NCI-H2227 (cell line): Measurements from ENCODE around the gene TMTC4.
"Not testable (repeated sequence)": the region's sequence is repeated elsewhere in the genome, so short reads cannot be mapped to it uniquely, and the experiment has no call there.

Source experiments
- DNase-seq: peaks from one replicate; lab custom pipeline; 2025; ENCODE audit not compliant: unreplicated experiment; lab: John Stamatoyannopoulos, UW

TMTC4 gene, protein sequence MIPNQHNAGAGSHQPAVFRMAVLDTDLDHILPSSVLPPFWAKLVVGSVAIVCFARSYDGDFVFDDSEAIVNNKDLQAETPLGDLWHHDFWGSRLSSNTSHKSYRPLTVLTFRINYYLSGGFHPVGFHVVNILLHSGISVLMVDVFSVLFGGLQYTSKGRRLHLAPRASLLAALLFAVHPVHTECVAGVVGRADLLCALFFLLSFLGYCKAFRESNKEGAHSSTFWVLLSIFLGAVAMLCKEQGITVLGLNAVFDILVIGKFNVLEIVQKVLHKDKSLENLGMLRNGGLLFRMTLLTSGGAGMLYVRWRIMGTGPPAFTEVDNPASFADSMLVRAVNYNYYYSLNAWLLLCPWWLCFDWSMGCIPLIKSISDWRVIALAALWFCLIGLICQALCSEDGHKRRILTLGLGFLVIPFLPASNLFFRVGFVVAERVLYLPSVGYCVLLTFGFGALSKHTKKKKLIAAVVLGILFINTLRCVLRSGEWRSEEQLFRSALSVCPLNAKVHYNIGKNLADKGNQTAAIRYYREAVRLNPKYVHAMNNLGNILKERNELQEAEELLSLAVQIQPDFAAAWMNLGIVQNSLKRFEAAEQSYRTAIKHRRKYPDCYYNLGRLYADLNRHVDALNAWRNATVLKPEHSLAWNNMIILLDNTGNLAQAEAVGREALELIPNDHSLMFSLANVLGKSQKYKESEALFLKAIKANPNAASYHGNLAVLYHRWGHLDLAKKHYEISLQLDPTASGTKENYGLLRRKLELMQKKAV

DNA sequence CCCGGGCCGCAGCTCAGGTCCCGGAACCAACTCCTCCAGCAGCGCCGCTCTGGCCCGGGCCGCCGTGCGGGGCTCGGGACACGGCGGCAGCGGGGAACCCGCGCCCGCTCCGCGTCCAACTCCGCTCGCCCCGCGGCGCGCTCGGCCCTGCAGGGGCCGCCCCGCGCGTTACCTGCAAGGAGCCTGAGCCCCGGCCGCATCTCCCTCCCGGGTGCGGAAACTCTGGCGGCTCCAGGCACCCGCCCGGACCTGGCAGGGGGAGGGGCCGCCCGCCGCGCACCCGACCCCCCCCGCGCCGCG is at the start of gene TMTC4:
TSS of gene TMTC4 (minus strand) at position 224 of the 300 bp plus-strand sequence. CDS start 4,433 bp downstream, outside the sequence.
- DNase-seq: no peak

DNA sequence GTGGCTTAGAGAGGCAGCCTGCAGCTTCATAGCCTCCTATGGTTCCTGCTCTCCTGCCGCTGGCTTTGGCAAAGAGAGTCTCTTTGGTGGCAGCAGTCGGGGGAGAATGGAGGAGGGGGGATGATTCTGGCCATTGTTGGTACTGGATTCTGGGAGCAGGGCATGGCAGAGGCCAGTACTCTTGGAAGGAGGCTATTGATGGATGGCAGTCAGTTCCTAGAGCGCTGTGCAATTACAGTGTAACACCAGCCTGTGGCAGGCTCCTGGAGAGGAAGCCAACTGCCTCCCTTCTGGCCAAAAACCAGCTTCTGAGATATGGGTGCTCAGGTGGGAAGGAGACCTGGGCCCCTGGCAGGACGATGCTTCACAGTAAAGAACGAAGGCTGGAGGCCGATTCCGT is 47.9 kb upstream of the TMTC4 start:
- no peak for DNase-seq

DNA sequence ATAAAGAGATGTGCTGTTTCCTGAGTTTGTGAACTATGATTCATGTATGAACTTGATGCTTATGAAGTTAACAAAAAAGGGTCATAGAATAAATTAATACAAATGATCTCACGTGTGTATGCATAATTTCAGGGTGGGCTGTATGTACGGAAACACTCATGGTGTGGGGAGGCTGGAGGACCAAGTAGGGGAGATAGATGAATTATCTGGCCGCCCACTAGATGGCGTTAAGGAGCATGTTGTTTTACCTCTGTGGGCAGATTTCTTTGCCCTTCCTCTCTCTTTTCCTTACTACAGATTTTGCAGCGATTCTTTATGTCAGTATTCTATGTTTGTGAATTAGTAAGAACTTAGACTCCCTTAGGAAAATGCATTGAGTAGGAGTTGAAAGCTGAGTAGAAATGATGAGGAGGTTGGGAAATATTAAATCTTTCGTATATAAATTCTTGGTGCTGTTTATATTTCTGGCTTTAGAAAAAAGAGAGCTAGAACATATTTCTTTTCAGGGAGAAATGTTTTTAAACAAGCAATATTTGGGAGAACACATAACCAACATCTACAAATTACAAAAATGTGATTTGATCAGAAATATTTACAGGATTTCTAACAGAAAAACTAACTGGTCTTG is 47.4 kb upstream of the TMTC4 start:
- DNase-seq: peak; percentile 38

DNA sequence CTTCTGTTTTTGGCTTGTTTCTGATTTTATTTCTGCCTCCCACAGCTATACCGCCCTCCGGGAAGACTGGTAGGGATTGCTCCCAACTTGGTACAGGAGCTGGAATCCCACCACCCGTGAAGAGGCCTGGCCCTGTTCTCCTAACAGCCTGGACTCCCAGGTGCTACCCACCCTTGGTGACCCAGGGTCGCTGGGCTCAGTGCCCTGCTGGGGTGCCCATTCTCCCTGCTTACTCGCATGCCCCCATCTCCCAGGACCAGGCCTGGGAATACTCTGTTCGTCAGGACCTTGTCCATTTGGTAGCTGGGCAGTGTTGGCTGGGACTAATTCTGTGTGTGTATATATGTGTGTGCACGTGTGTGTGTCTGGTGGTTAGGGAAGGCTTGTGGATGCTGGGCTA is 41.0 kb upstream of the TMTC4 start:
- no peak for DNase-seq

DNA sequence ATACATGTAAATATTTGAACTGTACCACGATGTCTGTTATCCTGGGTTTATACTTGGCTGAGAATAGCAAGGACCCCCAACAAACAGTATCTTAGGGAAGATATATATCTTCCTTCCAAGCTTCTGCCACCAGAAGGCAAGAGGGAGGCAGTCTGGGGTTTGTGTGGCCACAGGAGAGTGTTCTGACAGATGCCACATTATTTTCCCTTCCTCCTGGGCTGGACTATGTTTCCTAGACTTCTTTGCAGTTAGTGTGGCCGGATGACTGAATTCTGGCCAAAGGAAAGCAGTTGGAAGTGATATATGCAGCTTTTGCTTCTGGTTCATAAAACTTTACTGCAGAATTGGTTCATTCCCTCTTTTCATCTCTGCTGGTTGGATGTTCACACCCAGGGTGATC is 39.9 kb upstream of the TMTC4 start:
- DNase-seq: no peak

DNA sequence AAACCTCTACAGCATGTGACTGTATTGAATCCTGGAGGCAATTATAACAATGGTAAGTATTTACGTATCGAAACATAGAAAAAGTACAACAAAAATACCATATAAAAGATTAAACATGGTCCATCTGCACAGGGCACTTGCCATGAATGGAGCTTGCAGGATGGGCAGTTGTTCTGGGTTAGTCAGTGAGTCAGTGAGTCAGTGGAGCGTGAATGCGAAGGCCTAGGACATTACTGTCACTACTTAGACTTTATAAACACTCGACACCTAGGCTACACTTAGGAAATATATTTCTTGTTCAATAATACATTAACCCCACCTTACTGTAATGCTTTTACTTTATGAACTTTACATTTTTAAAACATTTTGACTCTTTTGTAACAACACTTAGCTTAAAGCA is 35.6 kb upstream of the TMTC4 start:
- DNase-seq: no peak

DNA sequence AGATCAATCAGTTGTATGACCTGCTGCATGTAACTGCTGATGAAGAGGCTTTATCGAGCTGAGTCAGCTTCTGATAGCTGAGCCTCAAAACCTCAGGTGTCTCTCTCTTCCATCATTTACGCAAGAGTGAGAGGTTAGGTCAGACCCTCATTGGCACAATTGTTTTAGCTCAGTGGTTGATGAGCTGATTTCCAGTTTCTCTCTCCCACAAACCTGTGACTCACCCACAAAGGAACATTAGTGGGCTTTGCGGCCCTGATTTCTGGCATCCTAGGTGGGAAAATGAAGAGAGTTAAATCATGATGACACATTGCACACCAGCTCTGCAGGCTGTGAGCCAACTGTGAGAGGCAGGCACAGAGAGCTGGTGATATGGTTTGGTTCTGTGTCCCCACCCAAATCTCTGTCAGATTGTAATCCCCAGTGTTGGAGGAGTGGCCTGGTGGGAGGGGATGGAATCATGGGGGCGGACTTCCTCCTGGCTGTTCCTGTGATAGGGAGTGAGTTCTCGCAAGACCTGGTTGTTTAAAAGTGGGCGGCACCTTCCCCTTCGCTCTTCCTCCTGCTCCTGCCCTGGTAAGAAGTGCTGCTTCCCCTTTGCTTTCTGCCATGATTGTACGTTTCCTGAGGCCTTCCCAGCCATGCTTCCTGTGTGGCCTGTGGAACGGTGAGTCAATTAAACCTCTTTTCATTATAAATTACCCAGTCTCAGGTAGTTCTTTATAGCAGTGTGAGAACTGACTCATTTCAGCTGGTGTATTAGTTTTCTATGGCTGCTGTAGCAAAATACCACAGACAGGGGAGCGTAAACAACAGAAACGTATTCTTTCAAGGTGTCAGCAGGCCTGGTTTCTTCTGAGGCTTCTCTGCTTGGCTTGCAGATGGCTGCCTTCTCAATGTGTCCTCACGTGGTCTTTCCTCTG is 33.5 kb upstream of the TMTC4 start:
- no peak for DNase-seq

DNA sequence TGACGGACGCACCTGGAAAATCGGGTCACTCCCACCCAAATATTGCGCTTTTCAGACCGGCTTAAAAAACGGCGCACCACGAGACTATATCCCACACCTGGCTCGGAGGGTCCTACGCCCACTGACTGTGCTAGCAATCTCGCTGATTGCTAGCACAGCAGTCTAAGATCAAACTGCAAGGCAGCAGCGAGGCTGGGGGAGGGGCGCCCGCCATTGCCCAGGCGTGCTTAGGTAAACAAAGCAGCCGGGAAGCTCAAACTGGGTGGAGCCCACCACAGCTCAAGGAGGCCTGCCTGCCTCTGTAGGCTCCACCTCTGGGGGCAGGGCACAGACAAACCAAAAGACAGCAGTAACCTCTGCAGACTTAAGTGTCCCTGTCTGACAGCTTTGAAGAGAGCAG is 23.7 kb upstream of the TMTC4 start:
- not testable (repeated sequence) for DNase-seq

DNA sequence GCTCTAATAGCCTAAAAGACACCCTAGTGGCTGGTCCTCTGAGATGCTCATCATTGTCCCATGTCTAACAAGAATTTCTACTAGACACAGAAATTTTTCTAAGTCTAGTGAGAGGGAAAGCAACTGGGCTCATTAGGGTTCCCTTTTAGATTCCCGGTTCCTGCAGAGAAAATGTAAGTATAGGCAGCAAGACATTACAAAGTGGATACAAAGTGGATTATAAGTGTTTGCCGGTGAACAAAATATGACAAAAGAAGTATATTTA is 20.8 kb upstream of the TMTC4 start:
- no peak for DNase-seq

DNA sequence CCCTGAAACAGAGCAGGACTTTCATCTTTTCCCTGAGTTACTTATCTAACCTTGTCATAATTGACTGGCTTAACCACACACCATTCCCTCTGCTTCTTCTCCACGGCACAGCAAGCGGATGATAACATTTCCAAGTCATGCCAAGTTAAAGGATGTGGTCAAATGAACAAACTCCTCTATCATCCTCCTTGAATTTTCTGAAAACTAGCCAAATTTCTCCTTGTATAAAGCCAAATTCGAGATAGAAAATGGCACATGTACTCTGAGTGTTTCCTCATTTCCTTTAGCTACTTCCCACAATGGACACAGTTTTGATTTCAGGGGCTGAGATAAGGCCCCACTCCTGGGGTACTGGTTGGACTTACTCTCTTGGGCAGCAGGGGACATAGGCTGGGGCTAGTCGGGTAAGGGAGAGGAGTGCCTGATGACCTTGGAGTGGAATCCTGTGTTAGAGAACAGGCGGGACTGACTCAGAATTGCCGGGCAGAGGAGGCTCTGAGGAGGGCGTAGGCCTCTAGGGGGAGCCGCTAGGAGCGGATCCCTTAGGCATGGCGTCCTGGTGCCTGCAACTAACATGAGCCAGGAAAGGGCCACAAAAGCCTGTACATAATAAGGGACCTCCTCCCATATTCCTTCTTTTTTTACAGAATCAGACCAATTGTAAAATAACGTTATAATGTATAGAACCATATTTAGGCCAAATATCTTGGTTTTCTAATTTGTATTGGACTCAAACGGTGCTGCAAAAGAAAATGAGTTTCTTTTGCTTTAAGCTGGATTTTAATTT is 20.3 kb upstream of the TMTC4 start:
- DNase-seq: no peak

DNA sequence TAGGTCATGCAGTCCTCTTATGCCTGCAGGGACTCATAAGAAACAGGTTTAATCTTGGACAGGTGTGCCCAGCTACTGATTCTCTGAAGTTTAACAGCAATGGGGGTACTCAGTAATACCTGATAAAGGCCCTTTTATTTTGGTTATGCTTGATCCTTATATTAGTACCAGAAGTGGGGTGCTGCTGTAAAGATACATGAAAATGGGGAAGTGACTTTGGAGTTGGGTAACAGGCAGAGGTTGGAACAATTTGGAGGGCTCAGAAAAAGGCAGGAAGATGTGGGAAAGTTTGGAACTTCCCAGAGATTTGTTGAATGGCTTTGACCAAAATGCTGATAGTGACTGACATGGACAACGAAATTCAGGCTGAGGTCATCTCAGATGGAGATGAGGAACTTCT is 14.6 kb upstream of the TMTC4 start:
- no peak for DNase-seq

DNA sequence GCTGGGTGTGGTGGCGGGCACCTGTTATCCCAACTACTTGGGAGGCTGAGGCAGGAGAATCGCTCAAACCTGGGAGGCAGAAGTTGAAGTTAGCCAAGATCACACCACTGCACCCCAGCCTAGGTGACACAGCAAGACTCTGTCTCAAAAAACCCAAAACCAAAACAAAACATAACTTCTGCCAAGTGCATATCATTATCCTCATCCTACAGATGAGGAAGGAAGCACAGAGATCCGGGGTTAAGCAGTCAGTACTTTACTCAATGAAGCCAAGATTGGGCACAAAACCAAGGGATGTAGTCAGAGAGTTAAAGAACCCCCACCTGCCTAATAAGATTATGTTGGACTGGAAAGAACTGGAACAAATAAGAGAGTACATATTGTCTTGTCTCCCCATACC is 5.5 kb upstream of the TMTC4 start:
- DNase-seq: no peak

DNA sequence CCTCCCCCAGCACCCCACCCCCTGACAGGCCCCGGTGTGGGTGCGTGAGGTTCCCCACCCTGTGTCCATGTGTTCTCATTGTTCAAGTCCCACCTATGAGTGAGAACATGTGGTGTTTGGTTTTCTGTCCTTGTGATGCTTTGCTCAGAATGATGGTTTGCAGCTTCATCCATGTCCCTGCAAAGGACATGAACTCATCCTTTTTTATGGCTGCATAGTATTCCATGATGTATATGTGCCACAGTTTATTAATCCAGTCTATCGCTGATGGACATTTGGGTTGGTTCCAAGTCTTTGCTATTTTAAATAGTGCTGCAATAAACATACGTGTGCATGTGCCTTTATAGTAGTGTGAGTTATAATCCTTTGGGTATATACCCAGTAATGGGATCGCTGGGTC is 2.5 kb upstream of the TMTC4 start:
- DNase-seq: not testable (repeated sequence)

DNA sequence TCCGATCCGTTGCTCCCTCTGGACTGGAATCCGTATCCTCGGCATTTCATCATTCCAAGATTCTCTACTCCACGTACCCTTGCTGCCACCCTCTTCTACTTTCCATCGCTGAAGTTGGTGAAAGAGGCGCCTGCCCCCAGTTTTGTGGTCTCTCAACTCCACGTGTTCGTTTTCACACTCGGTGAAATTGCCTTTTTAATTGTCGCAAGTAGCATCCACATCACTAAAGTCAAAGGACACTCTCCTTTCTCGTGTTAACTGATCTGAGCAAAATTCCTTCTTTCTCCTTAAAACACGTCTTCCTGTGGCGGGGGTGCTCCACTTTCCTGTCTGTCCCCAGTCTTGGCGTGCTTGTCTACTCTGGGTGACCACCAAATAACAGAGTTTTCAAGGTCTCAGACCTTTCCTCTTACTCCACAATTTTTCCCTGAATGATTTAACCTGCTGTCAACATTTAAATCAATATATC is 1.1 kb upstream of the TMTC4 start:
- DNase-seq: peak; percentile 31

DNA sequence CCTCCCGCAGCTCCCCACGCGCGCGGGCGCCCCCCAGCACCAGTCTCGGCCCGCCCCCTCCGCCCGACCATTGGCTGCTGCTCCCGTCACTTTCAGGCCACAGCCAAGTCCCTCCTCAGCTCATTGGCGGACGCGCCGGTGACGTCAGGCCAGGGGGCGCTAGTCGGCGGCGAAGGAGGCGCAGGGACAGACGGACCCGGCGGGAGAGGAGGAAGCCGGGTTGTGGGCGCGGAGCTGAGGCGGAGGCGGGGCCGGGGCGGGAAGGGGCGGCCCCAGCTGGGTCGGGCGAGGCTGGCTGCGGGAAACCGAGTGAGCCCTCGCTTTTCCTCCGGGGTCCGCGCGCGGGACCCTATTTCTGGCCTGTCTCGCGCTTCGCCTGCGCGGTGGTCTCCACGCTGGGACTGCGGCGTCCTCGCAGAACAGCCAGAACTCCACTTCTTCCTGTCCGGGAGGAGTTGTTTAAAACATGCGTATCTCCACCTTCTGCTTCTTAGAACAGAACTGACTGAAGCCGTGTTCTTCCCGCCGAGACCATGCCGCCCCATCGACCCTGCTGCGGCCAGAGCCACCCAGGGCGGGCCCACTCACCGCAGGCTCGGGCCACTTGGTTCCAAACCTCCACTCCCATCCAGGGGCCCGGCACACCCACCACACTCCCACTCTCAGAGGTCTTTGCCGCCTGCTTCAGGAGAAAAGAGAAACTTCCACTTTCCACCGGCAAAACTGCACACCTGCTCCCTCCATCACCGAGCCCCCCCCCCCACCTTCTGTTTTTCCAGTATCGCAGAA is 471 bp upstream of the TMTC4 start:
- peak; percentile 97 for DNase-seq

DNA sequence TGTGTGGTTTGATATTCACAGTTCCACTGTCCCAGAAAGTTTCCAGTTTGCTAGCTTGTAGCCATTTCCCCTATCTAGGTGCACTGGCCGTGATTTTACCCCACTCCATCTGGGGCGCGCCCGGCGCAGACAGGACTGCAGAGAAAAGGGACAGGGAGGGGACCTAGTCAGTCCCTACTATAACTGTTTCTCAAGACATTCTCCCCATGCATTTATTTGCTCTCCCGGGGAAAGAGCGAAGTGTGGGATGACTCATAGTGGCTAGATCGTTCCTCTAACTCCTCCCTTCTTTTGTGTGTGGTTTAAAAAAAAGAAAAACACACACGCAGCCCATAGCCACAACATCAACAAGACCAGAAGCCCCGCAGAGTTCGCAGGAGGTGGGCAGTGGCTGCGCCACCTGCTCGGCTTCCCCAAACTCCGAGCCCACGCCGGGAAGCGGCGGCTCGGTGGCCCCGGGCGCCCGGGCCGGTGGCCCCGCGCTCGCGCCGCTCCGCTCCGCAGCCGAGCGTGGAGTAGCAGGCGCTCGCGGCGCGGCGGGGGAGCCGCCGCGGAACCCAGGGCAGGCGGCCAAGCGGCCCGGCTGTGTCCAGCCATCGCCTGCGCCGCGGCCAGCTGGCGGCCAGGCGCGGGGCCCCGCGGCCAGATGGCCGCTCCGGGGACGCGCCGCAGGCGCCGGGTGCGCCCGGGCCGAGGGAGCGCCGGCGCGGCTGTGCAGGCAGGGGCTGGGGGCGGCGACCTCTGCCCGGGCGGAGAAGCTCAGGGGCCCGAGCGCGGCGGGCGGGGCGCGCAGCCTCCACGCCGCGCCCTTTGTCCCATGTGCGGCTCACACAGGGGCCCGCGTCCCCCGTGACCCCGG is 653 bp downstream of the TMTC4 start:
- DNase-seq: peak; percentile 35

DNA sequence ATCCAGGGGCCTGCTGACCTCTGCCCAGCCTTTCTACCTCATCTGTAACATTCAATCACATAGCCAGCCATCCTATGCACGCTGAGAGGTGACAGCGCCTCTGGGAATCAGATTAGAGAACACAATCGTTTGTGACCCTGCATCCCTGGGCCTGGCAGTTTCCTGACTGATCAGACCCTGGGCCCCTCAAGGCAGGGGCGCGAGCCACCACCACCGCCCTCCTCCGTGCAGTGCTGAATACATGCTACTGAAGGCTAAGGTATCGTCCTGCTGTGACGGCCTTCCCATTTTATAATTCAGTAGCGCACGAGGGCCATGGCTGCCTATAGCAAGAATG is 1.3 kb downstream of the TMTC4 start:
- DNase-seq: peak; percentile 29

DNA sequence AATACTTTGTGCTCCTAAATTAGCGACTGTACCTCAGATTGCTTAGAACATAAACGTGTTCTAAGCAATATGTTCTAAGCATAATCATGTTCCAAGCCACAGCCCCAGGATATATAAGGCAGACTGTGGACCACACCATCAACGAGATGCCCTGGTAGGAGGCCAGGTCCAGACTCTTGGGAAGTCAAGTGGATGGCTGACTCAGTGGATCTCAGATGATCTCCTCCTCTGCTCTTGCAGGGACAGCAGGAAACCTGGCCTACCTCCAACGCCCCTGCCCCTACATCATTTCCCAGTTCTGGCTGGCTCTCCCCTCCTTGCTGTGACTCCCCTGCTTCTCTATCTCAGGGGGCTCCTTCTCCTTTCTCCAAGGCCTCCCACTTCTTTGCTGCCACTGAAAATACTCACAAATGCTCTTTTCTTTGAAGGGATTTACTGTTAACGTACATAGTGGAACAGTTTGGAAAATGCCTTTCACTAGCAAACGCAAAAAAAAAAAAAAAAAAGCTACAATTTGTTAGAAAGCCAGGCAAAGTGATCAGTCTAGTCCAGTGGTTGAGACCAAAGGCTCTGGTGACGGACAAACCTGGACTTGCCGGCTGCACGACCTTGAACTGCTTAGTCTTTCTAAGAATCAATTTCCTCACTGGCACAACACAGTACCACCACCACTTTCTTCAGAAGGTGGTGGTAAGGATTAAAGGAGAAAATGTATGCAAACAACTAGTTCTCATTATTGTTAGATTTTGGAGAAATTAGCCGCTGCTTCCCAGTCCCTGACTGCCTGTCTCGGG is 3.0 kb downstream of the TMTC4 start:
- no peak for DNase-seq
